ENCODE measurements around the gene FAM162A.

FAM162A gene

GRCh38 chr3:122410111-122410510, 26.1 kb downstream of the FAM162A start:
- H3K27me3 ChIP-seq (ENCODE audit: control insufficient read depth, low read length) = no peaks in the 10 kb centered on the region
- peaks cover 46% of the 10 kb centered on the region for H3K79me2 ChIP-seq (ENCODE audit: control insufficient read depth, low read length)
- peaks cover 6% of the 10 kb centered on the region; the same call in 1 of the 2 replicates for H3F3A ChIP-seq (ENCODE audit: control insufficient read depth, insufficient read depth)
- H3K4me3 ChIP-seq (ENCODE audit: low read length) = no peak overlapping the region
- no peak overlapping the region for H3K27ac ChIP-seq (ENCODE audit: low read depth, low read length)
- H3K9me2 ChIP-seq (replicated peaks; ENCODE audit: control insufficient read depth, low read length) = no peaks in the 10 kb centered on the region
- no peaks in the 10 kb centered on the region for H3K9me3 ChIP-seq (ENCODE audit: control insufficient read depth, insufficient read depth, low read length)
- H3K36me3 ChIP-seq (ENCODE audit: control insufficient read depth, low read length) = peaks cover 90% of the 10 kb centered on the region
- TF ChIP-seq CTCF (IDR thresholded peaks at IDR 0.05; ENCODE audit: low read depth, low read length, poor library complexity, severe bottlenecking) (no peak), EZH2phosphoT487 (IDR thresholded peaks at IDR 0.05; ENCODE audit: borderline replicate concordance, low read length) (no peak)
- H3K4me2 ChIP-seq (ENCODE audit: low read length) = no peak overlapping the region
- peaks cover 34% of the 10 kb centered on the region for H3K4me1 ChIP-seq (ENCODE audit: control insufficient read depth, low read length)
- H4K20me1 ChIP-seq (ENCODE audit: control insufficient read depth, insufficient read depth, low read depth, low read length) = no peaks in the 10 kb centered on the region

DNA sequence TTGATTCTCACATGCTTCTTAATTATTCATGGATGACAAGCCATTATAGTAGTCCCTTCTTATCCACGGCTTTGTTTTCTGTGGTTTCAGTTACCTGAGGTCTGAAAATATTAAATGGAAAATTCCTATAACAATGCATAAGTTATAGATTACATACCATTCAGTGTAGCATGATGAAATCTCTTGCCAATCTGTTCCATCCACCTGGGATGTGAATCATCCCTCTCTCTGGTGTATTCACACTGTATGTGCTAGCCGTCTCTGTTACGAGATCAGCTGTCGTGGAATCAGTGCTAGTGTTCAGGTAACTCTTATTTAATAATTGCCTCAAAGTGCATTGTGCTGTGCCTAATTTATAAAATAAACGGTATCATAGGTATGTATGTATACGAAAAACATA, 26.7 kb downstream of the FAM162A start:
- Histone ChIP-seq H3K27ac (ENCODE audit: low read depth, low read length) (no peak overlapping the region), H3K4me2 (ENCODE audit: low read length) (no peak overlapping the region), H3K36me3 (ENCODE audit: control insufficient read depth, low read length) (peaks cover 87% of the 10 kb centered on the region), H3K27me3 (ENCODE audit: control insufficient read depth, low read length) (no peaks in the 10 kb centered on the region), H4K20me1 (ENCODE audit: control insufficient read depth, insufficient read depth, low read depth, low read length) (no peaks in the 10 kb centered on the region), H3K4me1 (ENCODE audit: control insufficient read depth, low read length) (peaks cover 34% of the 10 kb centered on the region), H3F3A (ENCODE audit: control insufficient read depth, insufficient read depth) (peaks cover 8% of the 10 kb centered on the region), H3K79me2 (ENCODE audit: control insufficient read depth, low read length) (peaks cover 51% of the 10 kb centered on the region), H3K4me3 (ENCODE audit: low read length) (no peak overlapping the region), H3K9me2 (replicated peaks; ENCODE audit: control insufficient read depth, low read length) (no peaks in the 10 kb centered on the region), H3K9me3 (ENCODE audit: control insufficient read depth, insufficient read depth, low read length) (no peaks in the 10 kb centered on the region)
- TF ChIP-seq EZH2phosphoT487 (IDR thresholded peaks at IDR 0.05; ENCODE audit: borderline replicate concordance, low read length) (no peak), CTCF (IDR thresholded peaks at IDR 0.05; ENCODE audit: low read depth, low read length, poor library complexity, severe bottlenecking) (no peak)

GRCh38 chr3:122414391-122414790, 30.4 kb downstream of the FAM162A start:
- H3K79me2 ChIP-seq (ENCODE audit: control insufficient read depth, low read length) = peaks cover 72% of the 10 kb centered on the region
- H3K4me3 ChIP-seq (ENCODE audit: low read length) = peak overlapping the region; percentile 81
- peak overlapping the region; percentile 71 for H3K4me2 ChIP-seq (ENCODE audit: low read length)
- H4K20me1 ChIP-seq (ENCODE audit: control insufficient read depth, insufficient read depth, low read depth, low read length) = no peaks in the 10 kb centered on the region
- no peak for TF ChIP-seq EZH2phosphoT487 (IDR thresholded peaks at IDR 0.05; ENCODE audit: borderline replicate concordance, low read length)
- TF ChIP-seq CTCF (IDR thresholded peaks at IDR 0.05; ENCODE audit: low read depth, low read length, poor library complexity, severe bottlenecking) = no peak
- H3K9me2 ChIP-seq (replicated peaks; ENCODE audit: control insufficient read depth, low read length) = no peaks in the 10 kb centered on the region
- no peaks in the 10 kb centered on the region for H3K9me3 ChIP-seq (ENCODE audit: control insufficient read depth, insufficient read depth, low read length)
- H3F3A ChIP-seq (ENCODE audit: control insufficient read depth, insufficient read depth) = peaks cover 10% of the 10 kb centered on the region
- peaks cover 36% of the 10 kb centered on the region for H3K4me1 ChIP-seq (ENCODE audit: control insufficient read depth, low read length)
- no peak overlapping the region for H3K27ac ChIP-seq (ENCODE audit: low read depth, low read length)
- H3K27me3 ChIP-seq (ENCODE audit: control insufficient read depth, low read length) = no peaks in the 10 kb centered on the region
- peaks cover 50% of the 10 kb centered on the region for H3K36me3 ChIP-seq (ENCODE audit: control insufficient read depth, low read length)

Data from DOHH2 (cell line).